SK-N-SH (cell line): ENCODE measurements around the gene PKP4. TPM values are rescaled to one million over a fixed set of nuclear protein-coding genes. Genes with fewer than 3 reads are reported as not detected.
A peak's percentile ranks its signal among the peaks of the same experiment; 100 is the strongest.

Experiments
- CTCF ChIA-PET: fragments of 300-600, 350-600 bp; formaldehyde crosslinking; extraction: SDS; loops from one replicate; lab custom pipeline; 2021; lab: Yijun Ruan, JAX
- POLR2A ChIA-PET: fragments of 350-600 bp; sonication (Branson Sonifier 250); formaldehyde crosslinking; extraction: SDS; loops from one replicate; lab custom pipeline; 2020; ENCODE audit warnings: antibody characterized with exemption, inconsistent platforms; lab: Yijun Ruan, JAX
- DNase-seq: peaks from one replicate; pipeline ENCODE4 v3.0.0; 2012
- H2AFZ ChIP-seq: fragments of 200-600 bp; sonication (generic); 2 replicates; pipeline ENCODE4 v1.8.1; 2016; ENCODE audit warnings: antibody characterized with exemption, mild to moderate bottlenecking, low read depth
- H3F3A ChIP-seq: fragments of 200-600 bp; sonication (generic); replicated peaks from 2 replicates; pipeline ENCODE3; 2016; ENCODE audit warnings: antibody characterized with exemption, mild to moderate bottlenecking; ENCODE audit not compliant: insufficient read depth
- H3K27ac ChIP-seq, 2 experiments: fragments of 200-500 bp in 1 of 2; fragments of 200-600 bp in 1 of 2; sonication (Bioruptor generic) in 1 of 2; sonication (generic), shearing (Covaris generic) in 1 of 2; 2 replicates each; pipeline versions ENCODE4 v1.5.1 to v1.6.1; 2014 to 2016; ENCODE audit warnings: low read depth in 2 of 2, inconsistent platforms in 1 of 2, low read length in 1 of 2, mild to moderate bottlenecking in 1 of 2, mixed read lengths in 1 of 2
- H3K27me3 ChIP-seq: fragments of 200-600 bp; sonication (generic), shearing (Covaris generic); 2 replicates; pipeline ENCODE4 v1.6.1; 2016; ENCODE audit warnings: mixed run types; ENCODE audit not compliant: insufficient read depth
- H3K36me3 ChIP-seq, 2 experiments: fragments of 200-500 bp in 1 of 2; fragments of 200-600 bp in 1 of 2; sonication (Bioruptor generic) in 1 of 2; sonication (generic) in 1 of 2; replicated peaks in 1 of 2; 2 replicates each; pipeline versions ENCODE3 to v1.5.1; 2014 to 2016; ENCODE audit warnings: low read length in 1 of 2, mild to moderate bottlenecking in 1 of 2; ENCODE audit not compliant: insufficient read depth in 2 of 2, control insufficient read depth in 1 of 2
- H3K4me1 ChIP-seq, 2 experiments: fragments of 200-500 bp in 1 of 2; fragments of 200-600 bp in 1 of 2; sonication (Bioruptor generic) in 1 of 2; sonication (generic), shearing (Covaris generic) in 1 of 2; 2 replicates each; pipeline versions ENCODE4 v1.5.1 to v1.6.1; 2014 to 2016; ENCODE audit warnings: low read depth in 1 of 2, low read length in 1 of 2, mixed run types in 1 of 2; ENCODE audit not compliant: insufficient read depth in 2 of 2, control insufficient read depth in 1 of 2
- H3K4me2 ChIP-seq: fragments of 200-600 bp; sonication (generic), shearing (Covaris generic); 2 replicates; pipeline ENCODE4 v1.6.1; 2017; ENCODE audit warnings: mixed run types
- H3K4me3 ChIP-seq, 2 experiments: fragments of 200-500 bp in 1 of 2; fragments of 200-600 bp in 1 of 2; sonication (Bioruptor generic) in 1 of 2; sonication (generic), shearing (Covaris generic) in 1 of 2; 2 replicates each; pipeline versions ENCODE4 v1.5.1 to v1.8.1; 2014 to 2016; ENCODE audit warnings: low read depth in 2 of 2, inconsistent platforms in 1 of 2, low read length in 1 of 2, mild to moderate bottlenecking in 1 of 2, mixed read lengths in 1 of 2, moderate library complexity in 1 of 2
- H3K79me2 ChIP-seq: fragments of 200-600 bp; sonication (generic); 2 replicates; pipeline ENCODE4 v1.8.1; 2017; ENCODE audit warnings: mild to moderate bottlenecking; ENCODE audit not compliant: insufficient read depth
- H3K9ac ChIP-seq: fragments of 200-600 bp; sonication (generic); 2 replicates; pipeline ENCODE4 v1.6.1; 2017; ENCODE audit warnings: mixed run types
- H3K9me2 ChIP-seq: fragments of 200-600 bp; sonication (generic); 2 replicates; pipeline ENCODE4 v1.6.1; 2017; ENCODE audit warnings: mixed run types
- H3K9me3 ChIP-seq: fragments of 200-600 bp; sonication (generic); 2 replicates; pipeline ENCODE4 v1.6.1; 2017; ENCODE audit warnings: mixed run types, mild to moderate bottlenecking, moderate library complexity
- H4K20me1 ChIP-seq: fragments of 200-600 bp; sonication (generic); 2 replicates; pipeline ENCODE4 v1.6.1; 2017; ENCODE audit warnings: mild to moderate bottlenecking, mixed run types; ENCODE audit not compliant: insufficient read depth
- CHD2 ChIP-seq: fragments of 150-350 bp; IDR thresholded peaks from 2 replicates; pipeline ENCODE4 v1.6.1; 2018; ENCODE audit warnings: low read length; ENCODE audit not compliant: partially characterized antibody
- ELF1 ChIP-seq: IDR thresholded peaks from 2 replicates; pipeline ENCODE4 v1.4.0; 2012
- EP300 ChIP-seq, 2 experiments: IDR thresholded peaks; 2 replicates each; pipeline versions ENCODE4 v1.4.0 to v1.6.1; 2012; ENCODE audit warnings: borderline replicate concordance in 1 of 2, low read depth in 1 of 2, low read length in 1 of 2
- JUND ChIP-seq: IDR thresholded peaks from 2 replicates; pipeline ENCODE4 v1.4.0; 2012
- RAD21 ChIP-seq: IDR thresholded peaks from 2 replicates; pipeline ENCODE4 v1.6.1; 2012; ENCODE audit warnings: mild to moderate bottlenecking, low read length
- RCOR1 ChIP-seq: fragments of 150-350 bp; IDR thresholded peaks from 2 replicates; pipeline ENCODE4 v1.6.1; 2017; ENCODE audit warnings: antibody characterized with exemption, low read length
- RFX5 ChIP-seq: IDR thresholded peaks from 2 replicates; pipeline ENCODE4 v1.6.1; 2012; ENCODE audit warnings: mild to moderate bottlenecking, improper control_type of control experiment, low read length
- TAF1 ChIP-seq: IDR thresholded peaks from 2 replicates; pipeline ENCODE4 v1.6.1; 2012; ENCODE audit warnings: low read depth, mild to moderate bottlenecking, low read length, moderate library complexity, borderline replicate concordance
- TCF12 ChIP-seq: IDR thresholded peaks from 2 replicates; pipeline ENCODE4 v1.4.0; 2012
- WGBS: methylation state at CpG from one replicate; pipeline ENCODE4 v1.1.6; 2017; ENCODE audit warnings: low lambda C conversion rate; 5-methylcytosine and 5-hydroxymethylcytosine counted together
- polyA plus RNA-seq, 3 experiments: library from polyadenylated mRNA; depleted of rRNA; stranded (reverse); fragments of >200 nt; gene quantifications; 2 replicates each; pipeline ENCODE4 v1.2.3, GENCODE V29; 2012
- TF ChIP-seq, protein P1 (sequence below): IDR thresholded peaks from 2 replicates; pipeline ENCODE4 v1.6.1; 2012; ENCODE audit warnings: mild to moderate bottlenecking, low read depth, low read length, moderate library complexity
- TF ChIP-seq, protein P2 (sequence below): IDR thresholded peaks from 2 replicates; pipeline ENCODE4 v1.4.0; 2012; ENCODE audit warnings: low read depth, borderline replicate concordance
- TF ChIP-seq, protein P3 (sequence below): fragments of 150-350 bp; IDR thresholded peaks from 2 replicates; pipeline ENCODE4 v1.6.1; 2016; ENCODE audit warnings: mild to moderate bottlenecking, low read depth, low read length
- TF ChIP-seq, protein P4 (sequence below): IDR thresholded peaks from 2 replicates; pipeline ENCODE4 v1.4.0; 2012; ENCODE audit warnings: low read depth
- TF ChIP-seq, protein P5 (sequence below): IDR thresholded peaks from 2 replicates; pipeline ENCODE4; 2012

The PKP4 gene
- polyA plus RNA-seq, 1 of the 3 experiments (the other 2 are of a cell fraction), result 10.9 TPM

DNA sequence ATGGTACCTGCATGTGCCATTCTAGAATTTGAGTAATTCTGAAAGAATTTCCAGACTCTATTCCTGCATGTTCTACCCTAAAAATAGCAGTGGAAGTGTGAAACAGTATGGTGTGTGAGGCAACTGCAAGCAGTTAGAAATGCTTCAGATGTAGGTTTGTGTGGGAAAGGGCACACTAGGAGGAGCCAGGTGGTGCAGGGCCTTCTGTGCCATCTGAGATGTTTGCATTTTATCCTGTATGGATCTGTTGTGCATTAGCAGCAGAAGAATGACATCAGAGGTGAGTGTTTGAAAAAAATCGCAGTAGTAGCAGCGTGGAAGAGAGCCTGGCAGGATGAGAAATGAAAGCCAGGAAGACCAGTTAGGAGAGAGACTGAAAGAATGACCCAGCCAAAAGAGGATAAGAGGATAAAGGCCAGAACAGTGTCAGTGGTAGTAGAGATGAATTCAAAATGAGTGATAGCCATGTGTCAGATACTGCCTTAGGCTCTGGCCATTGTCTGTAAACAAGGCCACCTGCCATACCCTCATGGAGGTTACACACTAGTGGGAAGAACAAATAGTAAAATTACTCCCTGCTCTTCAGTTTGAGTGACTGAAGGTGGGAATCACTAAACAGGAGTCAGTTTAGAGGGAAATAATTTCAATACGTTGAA lies 142.2 kb downstream of the PKP4 start:
- Histone ChIP-seq H3K9me2 (no peaks in the 10 kb centered on the region), H3K36me3 (peaks cover 0 to 4% of the 10 kb centered on the region in 2 experiments), H3F3A (peaks cover 17% of the 10 kb centered on the region), H3K4me1 (peaks cover 5 to 13% of the 10 kb centered on the region in 2 experiments; a peak in 3 of 4 replicates), H3K9ac (no peak overlapping the region), H4K20me1 (no peaks in the 10 kb centered on the region), H3K9me3 (no peaks in the 10 kb centered on the region), H2AFZ (no peak overlapping the region), H3K27ac (peak overlapping the region; percentile 8 to 69; a peak in 3 of 4 replicates), H3K4me2 (peak overlapping the region; percentile 43), H3K79me2 (no peaks in the 10 kb centered on the region), H3K27me3 (no peaks in the 10 kb centered on the region), H3K4me3 (no peak overlapping the region)
- ChIA-PET CTCF (no interaction called here), POLR2A (no interaction called here)
- peak; percentile 25 for DNase-seq
- 53% methylated on average over 3 of the region's 3 CpGs for WGBS
- TF ChIP-seq ELF1, result no peak
- TF ChIP-seq, protein P1, sequence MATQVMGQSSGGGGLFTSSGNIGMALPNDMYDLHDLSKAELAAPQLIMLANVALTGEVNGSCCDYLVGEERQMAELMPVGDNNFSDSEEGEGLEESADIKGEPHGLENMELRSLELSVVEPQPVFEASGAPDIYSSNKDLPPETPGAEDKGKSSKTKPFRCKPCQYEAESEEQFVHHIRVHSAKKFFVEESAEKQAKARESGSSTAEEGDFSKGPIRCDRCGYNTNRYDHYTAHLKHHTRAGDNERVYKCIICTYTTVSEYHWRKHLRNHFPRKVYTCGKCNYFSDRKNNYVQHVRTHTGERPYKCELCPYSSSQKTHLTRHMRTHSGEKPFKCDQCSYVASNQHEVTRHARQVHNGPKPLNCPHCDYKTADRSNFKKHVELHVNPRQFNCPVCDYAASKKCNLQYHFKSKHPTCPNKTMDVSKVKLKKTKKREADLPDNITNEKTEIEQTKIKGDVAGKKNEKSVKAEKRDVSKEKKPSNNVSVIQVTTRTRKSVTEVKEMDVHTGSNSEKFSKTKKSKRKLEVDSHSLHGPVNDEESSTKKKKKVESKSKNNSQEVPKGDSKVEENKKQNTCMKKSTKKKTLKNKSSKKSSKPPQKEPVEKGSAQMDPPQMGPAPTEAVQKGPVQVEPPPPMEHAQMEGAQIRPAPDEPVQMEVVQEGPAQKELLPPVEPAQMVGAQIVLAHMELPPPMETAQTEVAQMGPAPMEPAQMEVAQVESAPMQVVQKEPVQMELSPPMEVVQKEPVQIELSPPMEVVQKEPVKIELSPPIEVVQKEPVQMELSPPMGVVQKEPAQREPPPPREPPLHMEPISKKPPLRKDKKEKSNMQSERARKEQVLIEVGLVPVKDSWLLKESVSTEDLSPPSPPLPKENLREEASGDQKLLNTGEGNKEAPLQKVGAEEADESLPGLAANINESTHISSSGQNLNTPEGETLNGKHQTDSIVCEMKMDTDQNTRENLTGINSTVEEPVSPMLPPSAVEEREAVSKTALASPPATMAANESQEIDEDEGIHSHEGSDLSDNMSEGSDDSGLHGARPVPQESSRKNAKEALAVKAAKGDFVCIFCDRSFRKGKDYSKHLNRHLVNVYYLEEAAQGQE, result no peak
- TF ChIP-seq, protein P2, sequence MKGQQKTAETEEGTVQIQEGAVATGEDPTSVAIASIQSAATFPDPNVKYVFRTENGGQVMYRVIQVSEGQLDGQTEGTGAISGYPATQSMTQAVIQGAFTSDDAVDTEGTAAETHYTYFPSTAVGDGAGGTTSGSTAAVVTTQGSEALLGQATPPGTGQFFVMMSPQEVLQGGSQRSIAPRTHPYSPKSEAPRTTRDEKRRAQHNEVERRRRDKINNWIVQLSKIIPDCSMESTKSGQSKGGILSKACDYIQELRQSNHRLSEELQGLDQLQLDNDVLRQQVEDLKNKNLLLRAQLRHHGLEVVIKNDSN, result no peak
- TF ChIP-seq CHD2, result no peak
- no peak for TF ChIP-seq TAF1
- TF ChIP-seq, protein P3, sequence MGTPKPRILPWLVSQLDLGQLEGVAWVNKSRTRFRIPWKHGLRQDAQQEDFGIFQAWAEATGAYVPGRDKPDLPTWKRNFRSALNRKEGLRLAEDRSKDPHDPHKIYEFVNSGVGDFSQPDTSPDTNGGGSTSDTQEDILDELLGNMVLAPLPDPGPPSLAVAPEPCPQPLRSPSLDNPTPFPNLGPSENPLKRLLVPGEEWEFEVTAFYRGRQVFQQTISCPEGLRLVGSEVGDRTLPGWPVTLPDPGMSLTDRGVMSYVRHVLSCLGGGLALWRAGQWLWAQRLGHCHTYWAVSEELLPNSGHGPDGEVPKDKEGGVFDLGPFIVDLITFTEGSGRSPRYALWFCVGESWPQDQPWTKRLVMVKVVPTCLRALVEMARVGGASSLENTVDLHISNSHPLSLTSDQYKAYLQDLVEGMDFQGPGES, result no peak
- peak; percentile 8; the same call in 1 of the 2 replicates for TF ChIP-seq RAD21
- TF ChIP-seq, protein P4, sequence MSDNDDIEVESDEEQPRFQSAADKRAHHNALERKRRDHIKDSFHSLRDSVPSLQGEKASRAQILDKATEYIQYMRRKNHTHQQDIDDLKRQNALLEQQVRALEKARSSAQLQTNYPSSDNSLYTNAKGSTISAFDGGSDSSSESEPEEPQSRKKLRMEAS, result no peak
- TF ChIP-seq, protein P5, sequence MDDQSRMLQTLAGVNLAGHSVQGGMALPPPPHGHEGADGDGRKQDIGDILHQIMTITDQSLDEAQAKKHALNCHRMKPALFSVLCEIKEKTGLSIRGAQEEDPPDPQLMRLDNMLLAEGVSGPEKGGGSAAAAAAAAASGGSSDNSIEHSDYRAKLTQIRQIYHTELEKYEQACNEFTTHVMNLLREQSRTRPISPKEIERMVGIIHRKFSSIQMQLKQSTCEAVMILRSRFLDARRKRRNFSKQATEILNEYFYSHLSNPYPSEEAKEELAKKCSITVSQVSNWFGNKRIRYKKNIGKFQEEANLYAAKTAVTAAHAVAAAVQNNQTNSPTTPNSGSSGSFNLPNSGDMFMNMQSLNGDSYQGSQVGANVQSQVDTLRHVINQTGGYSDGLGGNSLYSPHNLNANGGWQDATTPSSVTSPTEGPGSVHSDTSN, result peak; percentile 45
- TF ChIP-seq TCF12, result peak; percentile 62; the same call in 1 of the 2 replicates
- no peak for TF ChIP-seq RFX5
- TF ChIP-seq EP300 (IDR thresholded peaks at IDR 0.05; ENCODE audit: borderline replicate concordance in 1 of 2, low read depth in 1 of 2, low read length in 1 of 2), result no peak
- TF ChIP-seq JUND, result 0 out of 2 replicates have a peak, but pooled peaks have one; percentile 33
- TF ChIP-seq RCOR1, result no peak
